Activated CD4-positive, alpha-beta T cell treated with anti-CD3 and anti-CD28 coated beads for 24 hours (primary cell): ENCODE measurements around the gene CBX5.
A peak's percentile ranks its signal among the peaks of the same experiment; 100 is the strongest.
"Not testable (repeated sequence)": the region's sequence is repeated elsewhere in the genome, so short reads cannot be mapped to it uniquely, and the experiment has no call there.

Source experiments
- DNase-seq, 2 donors: peaks; one replicate each; pipeline ENCODE4 v3.0.0-alpha.2; 2020; ENCODE audit warnings: low read depth in 2 of 2

CBX5 gene

GRCh38 chr12:54197010-54197409, 82.9 kb downstream of the CBX5 start:
- DNase-seq = no peak

- no peak for DNase-seq
Measured at GRCh38 chr12:54196396-54196795, 83.5 kb downstream of the CBX5 start.

GRCh38 chr12:54195737-54196347, 84.1 kb downstream of the CBX5 start:
- DNase-seq = no peak

- no peak for DNase-seq
Measured at GRCh38 chr12:54195080-54195736, 84.7 kb downstream of the CBX5 start.

GRCh38 chr12:54194611-54195010, 85.3 kb downstream of the CBX5 start:
- not testable (repeated sequence) for DNase-seq

GRCh38 chr12:54193434-54193833, 86.5 kb downstream of the CBX5 start:
- DNase-seq = no peak

GRCh38 chr12:54191550-54192022, 88.3 kb downstream of the CBX5 start:
- peak; percentile 64 to 66 for DNase-seq

- no peak for DNase-seq
Measured at GRCh38 chr12:54191126-54191525, 88.8 kb downstream of the CBX5 start.

- no peak for DNase-seq
Measured at GRCh38 chr12:54189198-54189539, 90.8 kb downstream of the CBX5 start.

- no peak for DNase-seq
Measured at GRCh38 chr12:54187075-54187474, 92.8 kb downstream of the CBX5 start.

GRCh38 chr12:54185919-54186318, 94.0 kb downstream of the CBX5 start:
- no peak for DNase-seq

- not testable (repeated sequence) for DNase-seq
Measured at GRCh38 chr12:54185297-54185696, 94.6 kb downstream of the CBX5 start.

GRCh38 chr12:54184024-54184805, 95.7 kb downstream of the CBX5 start:
- no peak for DNase-seq

GRCh38 chr12:54182981-54183380, 96.9 kb downstream of the CBX5 start:
- no peak for DNase-seq

GRCh38 chr12:54182086-54182485, 97.8 kb downstream of the CBX5 start:
- no peak for DNase-seq
